ENCODE measurements around the gene NUDCD2.

- TF ChIP-seq CTCF (IDR thresholded peaks at IDR 0.05) = no peak
- no peak for TF ChIP-seq EP300 (IDR thresholded peaks at IDR 0.05)
These were observed 46.2 kb upstream of the NUDCD2 start for GRCh38 chr5:163506095-163506457.
